Body of pancreas (tissue), 4 donors: ENCODE measurements around the gene PXYLP1. TPM values are rescaled to one million over a fixed set of nuclear protein-coding genes. Genes with fewer than 3 reads are reported as not detected.

Experiments used
- ATAC-seq: fragments of 150-250 bp; one replicate; pipeline ENCODE4 v1.9.1; 2016
- DNase-seq, 4 donors: peaks; one replicate each; pipeline ENCODE4 v3.0.0-alpha.2; 2019
- H3K27ac ChIP-seq, 4 donors: fragments of 200-600 bp; sonication (generic); 1 replicate in 3 of 4; 2 replicates in 1 of 4; pipeline versions ENCODE4 v1.5.1 to v1.6.1; 2016 to 2019; ENCODE audit warnings: mild to moderate bottlenecking in 1 of 4, mixed read lengths in 1 of 4, moderate library complexity in 1 of 4
- H3K27me3 ChIP-seq, 2 donors: fragments of 200-600 bp; sonication (generic); one replicate each; pipeline ENCODE4 v1.6.0; 2016; ENCODE audit warnings: mild to moderate bottlenecking in 1 of 2
- H3K36me3 ChIP-seq, 2 donors: fragments of 200-600 bp; sonication (generic); replicated peaks in 1 of 2; 2 replicates each; pipeline ENCODE4 v1.5.1; 2016; ENCODE audit warnings: low read depth in 2 of 2; ENCODE audit not compliant: insufficient read depth in 1 of 2
- H3K4me1 ChIP-seq: fragments of 200-600 bp; sonication (generic); one replicate; pipeline ENCODE4 v1.6.0; 2016
- H3K4me3 ChIP-seq, 2 donors: fragments of 200-600 bp; sonication (generic); 1 replicate in 1 of 2; 2 replicates in 1 of 2; pipeline ENCODE4 v1.5.1; 2016 to 2019
- H3K9me3 ChIP-seq, 3 donors: fragments of 200-600 bp; sonication (generic); 1 replicate in 2 of 3; 2 replicates in 1 of 3; pipeline ENCODE4 v1.5.1; 2016
- POLR2A ChIP-seq, 3 donors: fragments of 450-650 bp; IDR thresholded peaks; one replicate each; pipeline ENCODE4 v1.6.1; 2016; ENCODE audit warnings: antibody characterized with exemption in 3 of 3, mild to moderate bottlenecking in 2 of 3
- WGBS, 2 donors: methylation state at CpG; one replicate each; pipeline ENCODE4 v1.1.5; 2017; 5-methylcytosine and 5-hydroxymethylcytosine counted together
- intact Hi-C: fragments of 100-400 bp; cut with DNase I; formaldehyde crosslinking; loops from one replicate; pipeline ENCODE4 v1.15.1; 2023
- total RNA-seq, 2 donors: library from RNA; depleted of rRNA; stranded (reverse); fragments of >200 nt; gene quantifications; one replicate each; pipeline ENCODE4 v1.1.0, GENCODE V29; 2016
- TF ChIP-seq, protein P1 (sequence below), 7 experiments: fragments of 450-650 bp in 4 of 7; fragments of 200-600 bp in 3 of 7; sonication (generic) in 3 of 7; IDR thresholded peaks; one replicate each; pipeline ENCODE4 v1.5.1; 2016 to 2019; ENCODE audit warnings: antibody characterized with exemption in 7 of 7

Gene PXYLP1
- total RNA-seq, 2 donors from 2014 or later = 9.9 to 10.5 TPM

DNA sequence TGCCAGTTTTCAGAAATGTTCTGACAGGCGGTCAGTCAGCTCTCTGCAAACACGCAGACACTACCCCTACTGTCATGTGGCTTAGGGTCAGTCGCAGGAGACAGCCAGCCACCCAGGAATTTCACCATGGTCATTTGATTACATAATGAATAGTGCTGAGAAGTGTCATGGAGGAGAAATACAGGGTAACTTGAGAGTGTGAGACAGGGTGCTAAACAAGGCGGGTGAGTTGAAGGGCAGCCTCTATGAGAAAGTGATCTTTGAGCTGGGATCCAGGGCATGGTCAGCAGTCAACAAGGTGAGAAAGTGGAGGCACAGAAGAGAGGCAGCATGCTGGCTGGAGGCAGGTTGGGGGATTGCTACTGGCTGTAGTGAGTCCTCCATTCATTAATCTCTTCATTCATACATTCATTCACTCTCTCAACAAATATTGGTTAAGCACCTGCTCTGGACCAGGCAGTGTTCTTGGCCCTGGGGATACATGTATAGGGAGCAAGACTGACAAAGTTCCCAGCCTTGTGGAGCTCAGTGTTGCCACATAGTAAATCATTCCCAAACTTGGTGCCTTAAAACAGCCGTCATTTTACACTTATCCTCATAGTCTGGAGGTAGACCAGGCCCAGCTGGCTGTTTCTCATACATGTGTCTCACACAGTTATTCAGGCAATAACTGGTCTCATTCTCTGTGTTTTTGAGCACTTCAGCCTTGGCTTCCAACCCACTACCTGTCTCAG is 14.8 kb downstream of the PXYLP1 start:
- no peaks in the 10 kb centered on the region for H3K9me3 ChIP-seq
- no peaks in the 10 kb centered on the region for H3K27me3 ChIP-seq
- H3K36me3 ChIP-seq = no peaks in the 10 kb centered on the region
- peaks cover 18% of the 10 kb centered on the region for H3K4me1 ChIP-seq
- TF ChIP-seq, protein P1, sequence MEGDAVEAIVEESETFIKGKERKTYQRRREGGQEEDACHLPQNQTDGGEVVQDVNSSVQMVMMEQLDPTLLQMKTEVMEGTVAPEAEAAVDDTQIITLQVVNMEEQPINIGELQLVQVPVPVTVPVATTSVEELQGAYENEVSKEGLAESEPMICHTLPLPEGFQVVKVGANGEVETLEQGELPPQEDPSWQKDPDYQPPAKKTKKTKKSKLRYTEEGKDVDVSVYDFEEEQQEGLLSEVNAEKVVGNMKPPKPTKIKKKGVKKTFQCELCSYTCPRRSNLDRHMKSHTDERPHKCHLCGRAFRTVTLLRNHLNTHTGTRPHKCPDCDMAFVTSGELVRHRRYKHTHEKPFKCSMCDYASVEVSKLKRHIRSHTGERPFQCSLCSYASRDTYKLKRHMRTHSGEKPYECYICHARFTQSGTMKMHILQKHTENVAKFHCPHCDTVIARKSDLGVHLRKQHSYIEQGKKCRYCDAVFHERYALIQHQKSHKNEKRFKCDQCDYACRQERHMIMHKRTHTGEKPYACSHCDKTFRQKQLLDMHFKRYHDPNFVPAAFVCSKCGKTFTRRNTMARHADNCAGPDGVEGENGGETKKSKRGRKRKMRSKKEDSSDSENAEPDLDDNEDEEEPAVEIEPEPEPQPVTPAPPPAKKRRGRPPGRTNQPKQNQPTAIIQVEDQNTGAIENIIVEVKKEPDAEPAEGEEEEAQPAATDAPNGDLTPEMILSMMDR (IDR thresholded peaks at IDR 0.05) = no peak
- TF ChIP-seq POLR2A (IDR thresholded peaks at IDR 0.05) = no peak
- WGBS, 2 donors = 72 to 78% methylated on average over 5 of the region's 5 CpGs
- DNase-seq (peak; percentile 65 to 87 (median 80)), ATAC-seq (peak; percentile 93)
- H3K27ac ChIP-seq = peak overlapping the region; percentile 38 to 67 (median 60)
- intact Hi-C loops = no loop called here
- no peak overlapping the region for H3K4me3 ChIP-seq

DNA sequence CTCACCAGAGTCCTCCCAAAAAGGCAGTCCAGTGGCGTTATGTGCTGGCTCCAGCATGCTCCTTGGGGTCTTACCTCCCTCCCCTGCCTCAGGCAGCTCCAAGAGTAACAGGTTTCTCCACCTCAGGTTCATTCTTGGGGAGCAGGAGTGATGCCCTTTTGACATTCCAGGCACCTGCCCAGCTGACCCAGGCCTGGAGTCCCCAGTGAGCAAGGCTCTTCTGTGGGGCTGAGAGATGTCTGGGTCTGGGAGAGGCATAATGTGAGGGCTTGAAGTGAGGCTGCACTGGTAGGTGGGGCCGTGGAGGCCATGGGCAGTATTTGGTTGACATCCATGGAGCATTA is 15.3 kb downstream of the PXYLP1 start:
- 63 to 72% methylated on average over 2 of the region's 2 CpGs for WGBS, 2 donors
- peaks cover 18% of the 10 kb centered on the region for H3K4me1 ChIP-seq
- ATAC-seq = no peak

DNA sequence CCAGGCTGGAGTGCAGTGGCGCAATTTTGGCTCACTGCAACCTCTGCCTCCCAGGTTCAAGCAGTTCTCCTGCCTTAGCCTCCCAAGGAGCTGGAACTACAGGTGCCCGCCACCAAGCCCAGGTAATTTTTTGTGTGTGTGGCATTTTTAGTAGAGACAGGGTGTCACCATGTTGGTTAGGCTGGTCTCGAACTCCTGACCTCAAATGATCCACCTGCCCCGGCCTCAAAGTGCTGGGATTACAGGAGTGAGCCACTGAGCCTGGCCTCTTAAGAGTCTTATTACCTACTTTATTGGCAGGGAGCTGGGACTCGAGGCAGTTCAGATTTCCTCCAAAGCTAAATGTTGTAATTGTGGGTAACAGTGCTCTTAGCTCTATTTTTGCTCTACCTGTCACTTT is 16.4 kb downstream of the PXYLP1 start:
- intact Hi-C loops = no loop called here
- H3K4me1 ChIP-seq = peaks cover 18% of the 10 kb centered on the region
- no peaks in the 10 kb centered on the region for H3K36me3 ChIP-seq
- ATAC-seq = no peak
- no peak for DNase-seq
- TF ChIP-seq POLR2A (IDR thresholded peaks at IDR 0.05) = no peak
- TF ChIP-seq, protein P1 (IDR thresholded peaks at IDR 0.05) = no peak
- no peak overlapping the region for H3K27ac ChIP-seq
- 93% methylated on average over 5 of the region's 5 CpGs for WGBS, 2 donors
- no peaks in the 10 kb centered on the region for H3K27me3 ChIP-seq
- no peaks in the 10 kb centered on the region for H3K9me3 ChIP-seq
- no peak overlapping the region for H3K4me3 ChIP-seq

More for the DNA sequence above, 15.3 kb downstream of the PXYLP1 start:
- Histone ChIP-seq H3K27me3 (no peaks in the 10 kb centered on the region), H3K27ac (peak overlapping the region; percentile 22 to 67 (median 50)), H3K9me3 (no peaks in the 10 kb centered on the region), H3K4me3 (no peak overlapping the region), H3K36me3 (no peaks in the 10 kb centered on the region)
- intact Hi-C loops = no loop called here
- TF ChIP-seq, protein P1 (IDR thresholded peaks at IDR 0.05) = no peak
- no peak for TF ChIP-seq POLR2A (IDR thresholded peaks at IDR 0.05)
- no peak for DNase-seq

DNA sequence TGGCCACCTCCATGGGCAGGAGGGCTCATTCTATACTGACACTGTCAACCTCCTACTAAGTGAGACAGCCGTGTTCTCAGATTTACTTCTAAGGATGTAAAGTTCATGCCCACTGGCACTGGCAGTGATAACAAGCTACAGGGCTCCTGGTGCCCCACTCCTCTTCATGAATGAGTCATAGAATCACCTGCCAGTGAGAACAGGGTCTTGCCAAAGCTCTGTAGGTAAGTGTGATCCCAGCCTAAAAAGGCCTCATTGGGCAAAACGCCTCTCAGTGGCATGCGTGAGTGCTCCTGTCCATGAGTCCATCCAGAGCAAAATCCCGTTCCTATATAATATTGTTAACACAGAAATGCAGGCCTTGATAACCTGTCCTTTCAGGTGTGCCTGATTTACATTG is 17.4 kb downstream of the PXYLP1 start:
- Histone ChIP-seq H3K4me1 (peaks cover 18% of the 10 kb centered on the region), H3K9me3 (no peaks in the 10 kb centered on the region), H3K27ac (no peak overlapping the region), H3K27me3 (no peaks in the 10 kb centered on the region), H3K36me3 (no peaks in the 10 kb centered on the region), H3K4me3 (no peak overlapping the region)
- ATAC-seq = no peak
- DNase-seq = no peak
- TF ChIP-seq POLR2A (IDR thresholded peaks at IDR 0.05) = no peak
- TF ChIP-seq, protein P1 (IDR thresholded peaks at IDR 0.05) = no peak
- intact Hi-C loops = no loop called here
- 79 to 81% methylated on average over 4 of the region's 4 CpGs for WGBS, 2 donors

DNA sequence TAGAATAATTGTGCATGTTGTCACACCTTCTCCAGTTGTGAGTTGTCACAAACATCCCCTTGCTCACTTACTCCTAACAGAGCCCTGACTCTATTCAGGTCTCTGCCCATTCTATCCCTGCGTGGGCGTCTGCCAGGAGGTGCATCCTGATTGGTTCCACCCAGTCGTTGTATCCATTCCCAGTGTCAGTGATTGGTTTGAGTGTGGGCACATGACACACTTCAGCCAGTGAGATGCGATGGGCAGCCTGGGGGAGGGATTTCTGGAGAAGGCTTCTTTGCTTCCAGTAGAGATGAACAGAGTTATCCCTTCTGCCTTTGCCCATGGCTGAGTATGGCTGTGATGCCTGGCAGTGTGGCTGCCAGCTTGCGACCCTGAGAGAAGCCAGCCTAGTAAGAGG is 18.7 kb downstream of the PXYLP1 start:
- ATAC-seq = no peak
- Histone ChIP-seq H3K27me3 (no peaks in the 10 kb centered on the region), H3K27ac (no peak overlapping the region), H3K36me3 (no peaks in the 10 kb centered on the region), H3K4me3 (no peak overlapping the region), H3K4me1 (peaks cover 18% of the 10 kb centered on the region), H3K9me3 (no peaks in the 10 kb centered on the region)
- TF ChIP-seq POLR2A (IDR thresholded peaks at IDR 0.05) = no peak
- TF ChIP-seq, protein P1 (IDR thresholded peaks at IDR 0.05) = no peak
- no peak for DNase-seq
- 91% methylated on average over 4 to 5 of the region's 5 CpGs for WGBS, 2 donors
- intact Hi-C loops = no loop called here
